ENCODE data around the gene PARD3B. TPM values are rescaled to one million over a fixed set of nuclear protein-coding genes. Genes with fewer than 3 reads are reported as not detected.

The PARD3B gene
- total and polyA plus RNA-seq, 10 of the 15 experiments (the other 5 are each of a cell fraction or from before 2014, with no cell fraction given): 0.01 to 0.54 (median 0.07) TPM; not detected in 7

- TF ChIP-seq SREBF1 (IDR thresholded peaks at IDR 0.05; ENCODE audit: low read length) (no peak), LARP7 (IDR thresholded peaks at IDR 0.05) (no peak), ZSCAN29 (IDR thresholded peaks at IDR 0.05) (no peak), CBX5 (IDR thresholded peaks at IDR 0.05; ENCODE audit: low read depth) (no peak), NKRF (conservative IDR thresholded peaks at IDR 0.05) (no peak), TCF3 (IDR thresholded peaks at IDR 0.05; ENCODE audit: borderline replicate concordance, insufficient read depth, low read depth, low read length) (no peak)
Observed at GRCh38 chr2:205346649-205347048, 801.4 kb downstream of the PARD3B start (continued).

GRCh38 chr2:205347899-205348298, 802.6 kb downstream of the PARD3B start:
- intact Hi-C loops (cut with micrococcal nuclease; ENCODE audit: unreplicated experiment): no loop called here
- H3K79me2 ChIP-seq (ENCODE audit: control insufficient read depth, insufficient read depth, low read length): no peaks in the 10 kb centered on the region
- H4K20me1 ChIP-seq (ENCODE audit: control insufficient read depth, insufficient read depth): no peaks in the 10 kb centered on the region
- FAIRE-seq (no peak), DNase-seq (ENCODE audit: low read depth, low spot score) (no peak), ATAC-seq (no peak)
- no peaks in the 10 kb centered on the region; a peak in 1 of 4 replicates for H3K27me3 ChIP-seq (replicated peaks in 1 of 2; ENCODE audit: control insufficient read depth in 2 of 2, insufficient read depth in 2 of 2, low read length in 1 of 2)
- H3K27ac ChIP-seq (ENCODE audit: control insufficient read depth, insufficient read depth): no peak overlapping the region
- WGBS (ENCODE audit: insufficient coverage, insufficient replicate concordance, low lambda C conversion rate, missing lambda C conversion rate): 0% methylated on average over 2 of the region's 2 CpGs
- in situ Hi-C loops (cut with MboI): no loop called here
- H3K9me3 ChIP-seq (replicated peaks; ENCODE audit: control insufficient read depth, insufficient read depth, low read length): no peaks in the 10 kb centered on the region
- ChIA-PET CTCF (no interaction called here), RAD21 (ENCODE audit: unreplicated experiment) (no interaction called here), POLR2A (no interaction called here), SMC1A (ENCODE audit: uncharacterized antibody, unreplicated experiment) (interaction anchor here (1.3 kb wide), 1 partner anchor 24 kb away, joined by 4 read pairs; no protein-coding TSS in a partner anchor)
- no peak overlapping the region for H3K4me3 ChIP-seq
- no peak overlapping the region for H3K4me2 ChIP-seq (ENCODE audit: control insufficient read depth, insufficient read depth)
- H2AFZ ChIP-seq (ENCODE audit: control insufficient read depth, low read depth, low read length): no peak overlapping the region
- H3K4me1 ChIP-seq (ENCODE audit: control insufficient read depth, insufficient read depth, low read length): no peaks in the 10 kb centered on the region
- TF ChIP-seq SPI1 (IDR thresholded peaks at IDR 0.05; ENCODE audit: borderline replicate concordance, insufficient read depth, low read depth, low read length) (no peak), ATF3 (IDR thresholded peaks at IDR 0.05; ENCODE audit: borderline replicate concordance, extremely low read depth, low read depth, low read length) (no peak), ZNF274 (IDR thresholded peaks at IDR 0.05; ENCODE audit: insufficient read depth, insufficient read length) (no peak), CHD2 (IDR thresholded peaks at IDR 0.05; ENCODE audit: borderline replicate concordance, low read depth, low read length) (no peak)
- no TSS peak for BruUV-seq (replicated peaks)
- no peaks in the 10 kb centered on the region for H3K36me3 ChIP-seq (ENCODE audit: control insufficient read depth in 2 of 2, insufficient read depth in 2 of 2, low read length in 1 of 2)
- H3K9ac ChIP-seq (ENCODE audit: control insufficient read depth, insufficient read depth, low read length): no peak overlapping the region
